ENCODE data around the gene WFDC1. TPM values are rescaled to one million over a fixed set of nuclear protein-coding genes. Genes with fewer than 3 reads are reported as not detected.

Gene WFDC1
- polyA plus RNA-seq, 1 experiment = 85.8 TPM

DNA sequence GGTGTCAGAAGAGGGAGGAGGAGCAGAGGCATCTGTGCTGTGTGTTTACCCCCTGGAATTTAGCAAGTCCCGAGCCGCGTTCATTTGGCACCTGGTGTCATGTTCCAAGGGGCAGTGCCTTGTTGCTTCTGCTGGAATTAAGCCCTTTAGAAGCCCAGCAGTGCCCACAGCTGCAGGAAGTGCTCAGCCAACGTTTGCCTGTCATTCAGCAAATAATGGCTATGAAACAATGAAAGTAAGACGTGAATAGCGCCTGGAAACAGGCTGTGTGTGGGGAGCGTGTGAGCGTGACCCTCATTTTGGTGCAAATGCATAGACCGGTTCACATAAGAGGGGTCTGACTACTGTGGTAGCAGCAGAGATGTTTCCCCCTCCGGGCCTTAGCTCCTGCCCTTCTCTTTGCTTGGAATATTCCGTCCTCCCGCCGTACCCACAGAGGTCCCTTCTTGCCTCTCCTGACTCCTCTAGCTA lies 67.8 kb downstream of the WFDC1 start:
- Histone ChIP-seq H3K4me3 (ENCODE audit: low read depth, low read length) (no peak overlapping the region), H3K27me3 (ENCODE audit: control insufficient read depth, insufficient read depth, low read length) (peaks cover 10% of the 10 kb centered on the region), H3K36me3 (ENCODE audit: control insufficient read depth, insufficient read depth, low read length) (no peaks in the 10 kb centered on the region)
- ChIA-PET POLR2A (no interaction called here), CTCF (interaction anchor here (1.2 kb wide), 1 partner anchor 9 kb away, joined by 3 read pairs; no protein-coding TSS in a partner anchor)
- no peak for DNase-seq (ENCODE audit: low read depth)
- TF ChIP-seq, protein P1, sequence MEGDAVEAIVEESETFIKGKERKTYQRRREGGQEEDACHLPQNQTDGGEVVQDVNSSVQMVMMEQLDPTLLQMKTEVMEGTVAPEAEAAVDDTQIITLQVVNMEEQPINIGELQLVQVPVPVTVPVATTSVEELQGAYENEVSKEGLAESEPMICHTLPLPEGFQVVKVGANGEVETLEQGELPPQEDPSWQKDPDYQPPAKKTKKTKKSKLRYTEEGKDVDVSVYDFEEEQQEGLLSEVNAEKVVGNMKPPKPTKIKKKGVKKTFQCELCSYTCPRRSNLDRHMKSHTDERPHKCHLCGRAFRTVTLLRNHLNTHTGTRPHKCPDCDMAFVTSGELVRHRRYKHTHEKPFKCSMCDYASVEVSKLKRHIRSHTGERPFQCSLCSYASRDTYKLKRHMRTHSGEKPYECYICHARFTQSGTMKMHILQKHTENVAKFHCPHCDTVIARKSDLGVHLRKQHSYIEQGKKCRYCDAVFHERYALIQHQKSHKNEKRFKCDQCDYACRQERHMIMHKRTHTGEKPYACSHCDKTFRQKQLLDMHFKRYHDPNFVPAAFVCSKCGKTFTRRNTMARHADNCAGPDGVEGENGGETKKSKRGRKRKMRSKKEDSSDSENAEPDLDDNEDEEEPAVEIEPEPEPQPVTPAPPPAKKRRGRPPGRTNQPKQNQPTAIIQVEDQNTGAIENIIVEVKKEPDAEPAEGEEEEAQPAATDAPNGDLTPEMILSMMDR (IDR thresholded peaks at IDR 0.05; ENCODE audit: insufficient read depth, low read depth, low read length) = no peak

GRCh38 chr16:84366208-84366607 lies 71.5 kb downstream of the WFDC1 start:
- DNase-seq (ENCODE audit: low read depth) = no peak
- TF ChIP-seq, protein P1 (IDR thresholded peaks at IDR 0.05; ENCODE audit: insufficient read depth, low read depth, low read length) = no peak
- Histone ChIP-seq H3K4me3 (ENCODE audit: low read depth, low read length) (no peak overlapping the region), H3K36me3 (ENCODE audit: control insufficient read depth, insufficient read depth, low read length) (no peaks in the 10 kb centered on the region), H3K27me3 (ENCODE audit: control insufficient read depth, insufficient read depth, low read length) (peaks cover 29% of the 10 kb centered on the region)
- POLR2A ChIA-PET = no interaction called here
- CTCF ChIA-PET = no interaction called here

GRCh38 chr16:84367297-84367680 lies 72.6 kb downstream of the WFDC1 start:
- ChIA-PET CTCF (no interaction called here), POLR2A (no interaction called here)
- no peak for DNase-seq (ENCODE audit: low read depth)
- no peak overlapping the region for H3K4me3 ChIP-seq (ENCODE audit: low read depth, low read length)
- no peaks in the 10 kb centered on the region for H3K36me3 ChIP-seq (ENCODE audit: control insufficient read depth, insufficient read depth, low read length)
- TF ChIP-seq, protein P1 (IDR thresholded peaks at IDR 0.05; ENCODE audit: insufficient read depth, low read depth, low read length) = no peak
- peaks cover 29% of the 10 kb centered on the region for H3K27me3 ChIP-seq (ENCODE audit: control insufficient read depth, insufficient read depth, low read length)

DNA sequence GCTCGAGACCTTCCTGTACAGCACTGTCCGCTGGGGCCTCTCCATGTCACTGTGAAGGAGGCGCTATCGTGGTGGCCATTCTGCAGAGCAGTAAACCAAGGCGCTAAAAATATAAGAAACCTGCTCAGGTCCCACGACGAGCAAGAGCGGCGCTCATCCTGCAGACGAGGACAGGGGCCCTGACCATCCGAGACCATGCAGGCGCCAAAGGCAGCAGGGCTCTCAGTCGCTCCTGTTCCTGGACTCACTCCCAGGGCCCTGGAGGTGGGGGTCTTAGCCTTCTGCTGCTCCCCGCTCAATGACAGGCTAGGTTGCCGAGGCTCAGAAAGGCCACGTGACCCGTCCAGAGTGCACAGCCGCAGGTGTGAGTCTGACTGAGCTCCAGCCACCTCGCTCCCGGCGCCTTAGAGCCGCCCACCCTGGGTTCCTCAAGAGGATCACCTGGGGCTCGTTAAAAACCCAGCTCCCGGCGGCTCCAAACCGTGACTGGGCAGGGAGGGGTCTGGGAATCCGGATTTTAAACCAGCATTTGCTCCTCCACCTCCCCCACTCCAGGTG lies 73.2 kb downstream of the WFDC1 start:
- CTCF ChIA-PET = no interaction called here
- POLR2A ChIA-PET = no interaction called here
- no peak overlapping the region for H3K4me3 ChIP-seq (ENCODE audit: low read depth, low read length)
- H3K36me3 ChIP-seq (ENCODE audit: control insufficient read depth, insufficient read depth, low read length) = no peaks in the 10 kb centered on the region
- TF ChIP-seq, protein P1 (IDR thresholded peaks at IDR 0.05; ENCODE audit: insufficient read depth, low read depth, low read length) = no peak
- peaks cover 29% of the 10 kb centered on the region for H3K27me3 ChIP-seq (ENCODE audit: control insufficient read depth, insufficient read depth, low read length)
- no peak for DNase-seq (ENCODE audit: low read depth)

DNA sequence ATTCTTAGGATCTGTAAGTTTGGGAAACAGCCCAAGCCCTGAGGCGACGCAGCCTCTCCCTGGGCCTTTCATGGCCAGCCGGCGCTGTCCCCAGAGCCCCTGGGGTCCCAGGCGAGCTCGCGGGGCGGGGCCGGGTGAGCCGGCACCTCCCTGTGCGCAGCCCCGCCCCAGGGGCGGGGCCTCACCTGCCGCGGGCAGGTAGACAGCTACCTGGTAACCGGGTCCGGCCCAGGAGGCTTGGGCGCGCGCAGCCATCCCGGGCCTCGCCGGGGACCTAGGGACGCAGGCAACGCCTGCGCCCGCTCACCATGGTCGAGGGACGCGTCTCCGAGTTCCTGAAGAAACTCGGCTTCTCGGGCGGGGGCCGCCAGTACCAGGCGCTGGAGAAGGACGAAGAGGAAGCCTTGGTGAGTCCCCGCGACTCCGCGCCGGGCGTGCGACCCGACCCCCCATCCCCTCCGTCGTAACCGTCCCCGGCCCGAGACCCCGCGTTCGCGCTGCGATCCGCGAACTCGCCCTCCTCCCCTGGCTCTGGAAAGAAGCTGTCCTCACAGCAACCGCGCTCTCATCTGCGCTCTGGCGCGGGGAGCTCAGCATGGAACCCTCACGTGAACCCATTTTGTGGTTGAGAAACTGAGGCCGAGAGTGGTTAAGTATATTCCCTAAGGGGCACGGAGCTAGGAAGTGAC lies 73.8 kb downstream of the WFDC1 start, which contains the start of gene ATP2C2:
Gene ATP2C2 (plus strand): TSS at position 231 of the 689 bp plus-strand sequence. CDS start 78 bp downstream, at position 309.
- Histone ChIP-seq H3K4me3 (ENCODE audit: low read depth, low read length) (no peak within 1 kb of the TSS), H3K36me3 (ENCODE audit: control insufficient read depth, insufficient read depth, low read length) (no peaks in the 10 kb centered on the region), H3K27me3 (ENCODE audit: control insufficient read depth, insufficient read depth, low read length) (peaks cover 29% of the 10 kb centered on the region)
- DNase-seq (ENCODE audit: low read depth) = no peak
- ChIA-PET POLR2A (no interaction called here), CTCF (no interaction called here)
- TF ChIP-seq, protein P1 (IDR thresholded peaks at IDR 0.05; ENCODE audit: insufficient read depth, low read depth, low read length) = no peak
